GM13976 (cell line): ENCODE measurements around the gene ANKRD37.

Experiments
- DNase-seq: peaks from one replicate; pipeline ENCODE4 v3.0.0; 2012; ENCODE audit warnings: low spot score
- CTCF ChIP-seq: IDR thresholded peaks from 2 replicates; pipeline ENCODE4 v1.5.1; 2012; ENCODE audit warnings: borderline replicate concordance, mild to moderate bottlenecking; ENCODE audit not compliant: insufficient read depth; ENCODE audit errors: extremely low read depth, missing control alignments, control extremely low read depth
- in situ Hi-C: fragments of 300-500 bp; cut with MboI; formaldehyde crosslinking; loops from one replicate; pipeline ENCODE4 v1.12.0; 2022; ENCODE audit warnings: low sequenced_read_pairs, mixed read lengths, inconsistent platforms; ENCODE audit not compliant: unreplicated experiment

Gene ANKRD37

GRCh38 chr4:185364886-185365285 lies 31.8 kb upstream of the ANKRD37 start:
- no peak for DNase-seq
- no peak for TF ChIP-seq CTCF
- in situ Hi-C loops: no loop called here

GRCh38 chr4:185369731-185370130 lies 26.9 kb upstream of the ANKRD37 start:
- in situ Hi-C loops: no loop called here
- DNase-seq: no peak

GRCh38 chr4:185370268-185370949 lies 26.2 kb upstream of the ANKRD37 start:
- in situ Hi-C loops: no loop called here
- no peak for DNase-seq
- TF ChIP-seq CTCF: no peak

More at GRCh38 chr4:185369731-185370130, 26.9 kb upstream of the ANKRD37 start:
- no peak for TF ChIP-seq CTCF

- in situ Hi-C loops: no loop called here
- DNase-seq: no peak
- TF ChIP-seq CTCF: no peak
Measured at GRCh38 chr4:185371702-185372101, 24.9 kb upstream of the ANKRD37 start.

GRCh38 chr4:185374027-185374426 lies 22.6 kb upstream of the ANKRD37 start:
- no peak for TF ChIP-seq CTCF
- in situ Hi-C loops: no loop called here
- DNase-seq: no peak

- in situ Hi-C loops: no loop called here
- no peak for TF ChIP-seq CTCF
- no peak for DNase-seq
Measured at GRCh38 chr4:185374573-185374972, 22.1 kb upstream of the ANKRD37 start.
